Measurements from ENCODE around the gene PPP1CA.

Gene PPP1CA

DNA sequence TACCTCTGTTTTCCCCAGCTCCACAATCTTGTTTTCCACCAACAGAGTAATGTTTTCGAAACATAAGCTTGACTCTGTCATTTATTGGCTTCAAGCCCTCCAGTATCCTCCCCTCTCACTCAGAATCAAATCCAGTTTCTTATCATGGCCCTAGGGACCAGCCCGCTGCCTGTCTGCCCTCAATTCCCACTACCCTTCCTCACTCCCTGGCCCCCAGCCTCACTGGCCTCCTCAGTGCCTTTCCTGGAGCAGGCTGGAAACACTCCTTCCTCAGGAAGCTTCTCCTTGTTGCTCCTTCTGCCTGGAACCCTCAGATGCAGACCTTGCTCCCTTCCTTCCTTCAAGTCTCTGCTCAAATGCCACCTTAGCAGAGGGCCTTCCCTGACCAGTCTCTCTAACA, 52.2 kb downstream of the PPP1CA start:
- no peak for DNase-seq

GRCh38 chr11:67349036-67349435, 52.6 kb downstream of the PPP1CA start:
- DNase-seq, result no peak
